GM12873 (cell line): ENCODE measurements around the gene GYS1.

Experiments
- TF ChIP-seq, protein P1 (sequence below): IDR thresholded peaks from 2 replicates; pipeline ENCODE4 v1.5.1; 2012; ENCODE audit warnings: low read depth, mild to moderate bottlenecking, moderate library complexity, low read length, control low read depth; ENCODE audit not compliant: insufficient read depth; ENCODE audit errors: missing control alignments

The GYS1 gene

DNA sequence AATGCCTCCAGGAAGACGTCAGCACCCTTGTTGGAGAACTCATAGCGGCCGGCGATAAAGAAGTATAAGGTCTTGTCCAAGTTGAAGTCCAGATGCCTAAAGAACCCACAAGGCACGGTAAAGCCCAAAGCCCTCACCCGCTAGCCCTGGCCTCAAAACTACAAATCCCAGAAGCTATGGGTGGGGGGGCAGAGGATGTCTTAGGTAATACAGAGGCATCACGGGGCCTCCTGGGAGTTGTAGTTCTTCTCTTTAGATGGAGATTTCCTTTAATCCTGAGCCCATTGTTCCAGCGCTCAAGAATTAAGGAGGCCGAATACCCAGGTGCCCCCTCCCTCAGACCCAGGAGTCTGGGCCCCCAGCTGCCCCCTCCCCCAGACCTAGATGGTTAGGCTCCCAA is 10.8 kb downstream of the GYS1 start:
- TF ChIP-seq, protein P1, sequence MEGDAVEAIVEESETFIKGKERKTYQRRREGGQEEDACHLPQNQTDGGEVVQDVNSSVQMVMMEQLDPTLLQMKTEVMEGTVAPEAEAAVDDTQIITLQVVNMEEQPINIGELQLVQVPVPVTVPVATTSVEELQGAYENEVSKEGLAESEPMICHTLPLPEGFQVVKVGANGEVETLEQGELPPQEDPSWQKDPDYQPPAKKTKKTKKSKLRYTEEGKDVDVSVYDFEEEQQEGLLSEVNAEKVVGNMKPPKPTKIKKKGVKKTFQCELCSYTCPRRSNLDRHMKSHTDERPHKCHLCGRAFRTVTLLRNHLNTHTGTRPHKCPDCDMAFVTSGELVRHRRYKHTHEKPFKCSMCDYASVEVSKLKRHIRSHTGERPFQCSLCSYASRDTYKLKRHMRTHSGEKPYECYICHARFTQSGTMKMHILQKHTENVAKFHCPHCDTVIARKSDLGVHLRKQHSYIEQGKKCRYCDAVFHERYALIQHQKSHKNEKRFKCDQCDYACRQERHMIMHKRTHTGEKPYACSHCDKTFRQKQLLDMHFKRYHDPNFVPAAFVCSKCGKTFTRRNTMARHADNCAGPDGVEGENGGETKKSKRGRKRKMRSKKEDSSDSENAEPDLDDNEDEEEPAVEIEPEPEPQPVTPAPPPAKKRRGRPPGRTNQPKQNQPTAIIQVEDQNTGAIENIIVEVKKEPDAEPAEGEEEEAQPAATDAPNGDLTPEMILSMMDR = no peak

DNA sequence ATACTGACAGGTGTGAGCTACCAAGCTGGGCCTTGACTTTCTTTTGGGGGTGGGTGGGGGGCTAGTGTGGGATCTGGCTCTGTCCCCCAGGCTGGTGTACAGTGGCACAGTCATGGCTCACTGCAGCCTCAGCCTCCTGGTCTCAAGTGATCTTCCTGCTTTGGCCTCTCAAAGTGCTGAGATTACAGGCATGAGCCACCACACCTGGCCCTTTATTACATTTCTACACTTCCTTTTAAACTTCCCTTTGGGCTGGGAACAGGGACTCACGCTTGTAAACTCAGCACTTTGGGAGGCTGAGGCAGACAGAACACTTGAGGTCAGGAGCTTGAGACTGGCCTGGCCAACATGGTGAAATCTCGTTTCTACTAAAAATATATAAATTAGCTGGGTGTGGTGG is 16.0 kb downstream of the GYS1 start:
- TF ChIP-seq, protein P1 = no peak

- TF ChIP-seq, protein P1 = no peak
Observed at GRCh38 chr19:48975947-48976847, 16.9 kb downstream of the GYS1 start.

- TF ChIP-seq, protein P1 = peak; percentile 99
Observed at GRCh38 chr19:48970923-48971395, 22.1 kb downstream of the GYS1 start.

- TF ChIP-seq, protein P1 = no peak
Observed at GRCh38 chr19:48970139-48970766, 22.9 kb downstream of the GYS1 start.

DNA sequence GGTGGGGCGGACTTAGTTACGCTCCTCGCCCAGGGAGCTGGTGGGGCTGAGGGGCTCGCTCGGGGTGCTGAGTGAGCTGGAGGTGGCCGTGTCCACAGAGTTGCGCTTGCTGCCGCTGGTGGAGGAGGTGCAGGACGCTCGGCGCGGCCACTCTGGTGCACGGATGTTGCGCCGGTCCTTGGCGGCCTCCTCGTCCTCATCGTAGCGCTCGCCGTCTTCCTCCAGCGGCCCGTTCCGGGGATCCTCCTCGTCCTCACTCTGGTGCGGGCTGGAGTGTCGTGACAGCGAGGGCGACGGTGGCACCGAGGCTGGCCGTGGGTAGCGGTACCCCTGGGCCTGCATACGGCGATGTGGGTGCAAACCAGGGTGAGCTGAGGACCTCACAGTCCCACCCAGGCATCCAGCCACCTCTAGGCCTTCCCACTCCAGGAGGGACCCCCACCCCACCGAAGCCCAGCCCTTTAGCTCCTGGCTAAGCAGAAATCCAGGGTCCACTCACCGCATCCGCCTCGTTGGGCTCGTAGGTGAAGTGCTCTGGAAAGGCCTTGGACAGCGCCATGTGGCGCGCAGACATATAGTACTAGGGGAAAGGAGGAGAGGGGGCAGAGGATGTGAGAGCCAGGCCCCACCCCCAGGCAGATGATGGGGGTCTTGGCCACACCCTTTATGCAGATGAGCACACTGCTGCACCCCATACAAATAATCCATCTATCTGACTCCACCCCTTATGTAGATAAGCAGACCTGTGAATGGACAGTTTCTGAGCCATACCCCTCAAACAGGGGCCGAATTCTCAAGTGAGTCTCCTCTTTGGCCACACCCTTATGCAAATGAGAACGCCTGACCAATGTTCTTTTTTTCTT is 23.6 kb downstream of the GYS1 start:
- TF ChIP-seq, protein P1 = no peak
